C4-2B (cell line): Measurements from ENCODE around the gene TM6SF1.

Experiments
- H3K27ac ChIP-seq: fragments of 450-650 bp; 2 replicates; pipeline ENCODE4 v1.5.1; 2017
- ZFX ChIP-seq: fragments of 450-650 bp; IDR thresholded peaks from 2 replicates; pipeline ENCODE4 v1.6.1; 2017
- TF ChIP-seq, protein P1 (sequence below): fragments of 450-650 bp; conservative IDR thresholded peaks from 2 replicates; pipeline ENCODE4 v1.5.1; 2017; ENCODE audit warnings: mild to moderate bottlenecking

The TM6SF1 gene

DNA sequence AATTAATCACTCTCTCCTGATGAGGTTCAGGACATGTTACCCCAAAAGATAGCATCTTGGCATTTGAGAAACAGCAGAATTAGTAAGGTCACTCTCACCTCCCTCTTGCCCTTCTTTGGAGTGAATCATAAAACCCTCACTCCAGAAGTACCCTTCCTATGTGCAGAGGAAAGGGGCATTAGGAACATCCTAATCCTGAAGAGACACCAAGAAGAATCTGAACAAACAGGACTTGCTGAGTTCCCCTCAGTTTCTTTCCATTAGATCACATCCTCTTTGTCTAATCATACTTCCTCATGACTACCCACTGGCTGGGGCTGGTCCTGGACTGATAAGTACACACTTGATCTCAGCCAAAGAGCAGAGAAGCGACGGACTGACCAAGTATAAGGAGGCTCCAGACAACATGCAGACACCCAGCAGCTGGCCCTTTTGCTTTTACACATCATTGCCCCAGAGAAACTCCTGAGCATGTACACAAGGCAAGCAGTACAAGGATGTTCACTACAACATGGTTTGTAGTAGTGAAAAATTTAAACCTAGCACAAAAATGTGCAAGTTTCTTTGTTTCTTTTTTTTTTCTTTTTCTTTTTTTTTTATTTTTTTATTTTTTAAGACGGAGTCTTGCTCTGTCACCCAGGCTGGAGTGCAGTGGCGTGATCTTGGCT lies 15.0 kb upstream of the TM6SF1 start:
- TF ChIP-seq ZFX = no peak
- TF ChIP-seq, protein P1, sequence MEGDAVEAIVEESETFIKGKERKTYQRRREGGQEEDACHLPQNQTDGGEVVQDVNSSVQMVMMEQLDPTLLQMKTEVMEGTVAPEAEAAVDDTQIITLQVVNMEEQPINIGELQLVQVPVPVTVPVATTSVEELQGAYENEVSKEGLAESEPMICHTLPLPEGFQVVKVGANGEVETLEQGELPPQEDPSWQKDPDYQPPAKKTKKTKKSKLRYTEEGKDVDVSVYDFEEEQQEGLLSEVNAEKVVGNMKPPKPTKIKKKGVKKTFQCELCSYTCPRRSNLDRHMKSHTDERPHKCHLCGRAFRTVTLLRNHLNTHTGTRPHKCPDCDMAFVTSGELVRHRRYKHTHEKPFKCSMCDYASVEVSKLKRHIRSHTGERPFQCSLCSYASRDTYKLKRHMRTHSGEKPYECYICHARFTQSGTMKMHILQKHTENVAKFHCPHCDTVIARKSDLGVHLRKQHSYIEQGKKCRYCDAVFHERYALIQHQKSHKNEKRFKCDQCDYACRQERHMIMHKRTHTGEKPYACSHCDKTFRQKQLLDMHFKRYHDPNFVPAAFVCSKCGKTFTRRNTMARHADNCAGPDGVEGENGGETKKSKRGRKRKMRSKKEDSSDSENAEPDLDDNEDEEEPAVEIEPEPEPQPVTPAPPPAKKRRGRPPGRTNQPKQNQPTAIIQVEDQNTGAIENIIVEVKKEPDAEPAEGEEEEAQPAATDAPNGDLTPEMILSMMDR = no peak
- no peak overlapping the region for H3K27ac ChIP-seq

DNA sequence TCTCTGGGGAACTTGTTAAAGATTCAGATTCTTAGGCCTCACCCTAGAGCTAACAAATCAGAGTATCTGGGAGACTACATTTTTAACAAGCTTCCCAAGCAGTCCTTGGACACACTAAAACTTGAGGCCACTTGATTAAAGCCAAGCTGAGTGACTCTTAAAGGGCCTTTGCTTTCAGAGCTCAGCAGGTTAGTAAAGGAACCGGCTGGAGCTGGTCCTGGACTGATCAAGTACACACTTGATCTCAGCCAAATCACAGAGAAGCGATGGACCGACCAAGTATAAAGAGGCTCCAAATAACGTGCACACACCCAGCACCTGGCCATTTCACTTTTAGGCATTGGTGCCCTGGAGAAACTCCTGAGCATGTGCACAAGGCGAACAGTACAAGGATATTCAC lies 12.9 kb upstream of the TM6SF1 start:
- TF ChIP-seq ZFX = no peak
- TF ChIP-seq, protein P1 = no peak
- H3K27ac ChIP-seq = no peak overlapping the region

DNA sequence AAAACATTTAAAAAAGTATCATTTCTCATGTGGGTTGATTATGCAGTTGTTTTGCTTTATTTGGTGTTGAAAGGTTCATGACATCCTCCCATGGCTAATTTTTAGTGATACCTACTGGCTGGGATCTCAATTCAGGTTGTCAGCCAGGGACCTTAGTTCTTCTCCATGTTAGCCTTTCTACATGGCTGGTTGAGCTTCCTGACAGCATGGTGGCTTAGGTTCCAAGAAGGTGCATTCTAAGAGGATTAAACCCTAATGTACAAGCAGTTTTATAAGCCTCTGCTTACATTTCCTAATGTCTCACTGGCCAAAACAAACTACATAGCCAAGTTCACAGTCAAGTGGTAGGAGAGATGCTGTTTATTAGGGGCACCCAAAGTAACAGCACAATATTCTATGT lies 9.4 kb upstream of the TM6SF1 start:
- no peak for TF ChIP-seq ZFX
- TF ChIP-seq, protein P1 = no peak

DNA sequence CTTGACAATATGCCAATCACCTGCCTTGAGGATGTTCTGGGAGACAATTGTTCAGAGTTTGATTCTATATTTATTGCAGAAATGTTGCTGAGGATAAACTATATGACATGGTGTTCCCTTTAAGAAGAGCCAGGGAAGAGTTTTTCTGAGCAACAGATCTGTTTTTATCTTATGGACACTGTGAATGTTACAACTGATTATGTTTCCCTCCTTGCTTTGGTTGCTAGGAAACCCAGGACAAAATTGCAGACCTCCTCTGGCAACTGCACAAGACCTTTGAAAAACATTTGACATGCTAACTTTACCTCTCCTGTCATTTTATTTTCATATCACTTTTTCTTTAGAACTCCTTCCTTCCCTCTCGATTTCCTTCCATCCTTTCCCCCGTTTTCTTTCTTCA lies 8.2 kb upstream of the TM6SF1 start:
- TF ChIP-seq ZFX = no peak
- TF ChIP-seq, protein P1 = no peak

More for the DNA sequence above, 9.4 kb upstream of the TM6SF1 start:
- H3K27ac ChIP-seq = no peak overlapping the region

DNA sequence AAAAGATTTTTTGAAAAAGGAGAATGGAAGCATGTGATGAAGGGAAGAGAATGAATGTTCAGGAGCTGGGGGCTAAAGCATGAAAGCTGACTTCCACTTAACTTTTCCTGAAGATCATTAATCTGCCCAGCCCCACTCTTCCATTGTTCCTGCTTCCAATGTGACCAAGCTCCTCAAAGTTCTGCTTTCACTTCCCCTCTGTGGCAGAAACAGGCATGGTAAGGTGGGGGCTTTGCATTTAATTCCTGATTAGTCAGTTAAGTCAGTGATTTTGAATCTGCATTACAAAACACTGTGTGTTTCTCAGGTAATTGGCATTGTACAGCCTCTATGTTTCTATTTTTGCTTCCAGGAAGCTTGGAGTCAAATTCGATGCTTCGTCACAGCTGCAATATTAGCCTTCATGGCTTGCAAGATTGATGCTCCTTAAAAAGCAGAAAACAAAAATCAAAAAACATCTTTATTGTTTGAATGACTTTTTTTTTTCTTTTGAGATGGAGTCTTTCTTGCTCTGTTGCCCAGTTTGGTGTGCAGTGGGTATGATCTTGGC lies 7.3 kb upstream of the TM6SF1 start:
- no peak for TF ChIP-seq ZFX
- TF ChIP-seq, protein P1 = no peak
- no peak overlapping the region for H3K27ac ChIP-seq

More for the DNA sequence above, 8.2 kb upstream of the TM6SF1 start:
- H3K27ac ChIP-seq = no peak overlapping the region

DNA sequence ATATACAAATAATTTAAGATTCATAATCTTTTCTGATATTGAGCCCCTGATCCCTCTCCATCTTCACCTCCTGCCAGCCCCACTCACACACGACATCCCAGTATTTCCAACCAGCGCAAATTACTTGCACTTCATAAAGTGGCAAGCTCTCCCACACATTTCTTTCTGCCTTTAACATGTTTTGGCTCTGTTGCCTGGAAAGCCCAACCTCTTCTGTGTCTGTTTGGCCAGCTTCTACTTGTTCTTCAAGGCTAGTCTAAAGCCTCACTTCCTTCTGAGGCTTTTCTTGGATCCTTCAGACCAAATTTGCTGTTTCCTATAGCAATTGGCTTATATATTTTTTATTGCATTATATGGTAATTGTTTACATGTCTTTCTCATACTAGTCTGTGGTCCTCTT lies 5.1 kb upstream of the TM6SF1 start:
- no peak overlapping the region for H3K27ac ChIP-seq
- TF ChIP-seq, protein P1 = no peak

DNA sequence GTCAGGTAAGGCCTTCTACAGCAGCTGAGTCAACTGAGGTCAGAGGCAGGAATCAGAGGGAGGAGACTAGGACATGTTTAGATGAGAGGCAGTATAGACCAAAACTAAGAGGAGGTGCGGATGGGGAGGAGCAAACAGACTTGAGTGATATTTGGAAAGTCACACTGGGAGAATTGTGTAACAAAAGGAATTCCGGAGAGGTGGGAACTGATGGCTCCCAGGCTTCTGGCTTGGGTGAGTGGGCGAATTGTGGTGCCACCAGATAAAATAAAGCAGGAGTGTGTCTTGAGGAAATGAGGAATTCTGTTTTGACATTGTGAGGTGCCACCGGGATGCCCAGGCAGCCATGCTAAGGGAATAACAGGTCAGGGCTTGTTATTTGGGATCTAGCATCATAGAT lies 3.3 kb upstream of the TM6SF1 start:
- H3K27ac ChIP-seq = no peak overlapping the region
- TF ChIP-seq, protein P1 = no peak
- no peak for TF ChIP-seq ZFX
